GM19372 (cell line): ENCODE data around the gene LAMB3.
"Not testable (repeated sequence)": the region's sequence is repeated elsewhere in the genome, so short reads cannot be mapped to it uniquely, and the experiment has no call there.

Experiments used
- ATAC-seq: cut with Tn5 transposase; IDR thresholded peaks from one replicate; pipeline ENCODE4 v1.9.1; 2021; ENCODE audit warnings: mild to moderate bottlenecking, low read depth, moderate library complexity; ENCODE audit not compliant: unreplicated experiment

Gene LAMB3

DNA sequence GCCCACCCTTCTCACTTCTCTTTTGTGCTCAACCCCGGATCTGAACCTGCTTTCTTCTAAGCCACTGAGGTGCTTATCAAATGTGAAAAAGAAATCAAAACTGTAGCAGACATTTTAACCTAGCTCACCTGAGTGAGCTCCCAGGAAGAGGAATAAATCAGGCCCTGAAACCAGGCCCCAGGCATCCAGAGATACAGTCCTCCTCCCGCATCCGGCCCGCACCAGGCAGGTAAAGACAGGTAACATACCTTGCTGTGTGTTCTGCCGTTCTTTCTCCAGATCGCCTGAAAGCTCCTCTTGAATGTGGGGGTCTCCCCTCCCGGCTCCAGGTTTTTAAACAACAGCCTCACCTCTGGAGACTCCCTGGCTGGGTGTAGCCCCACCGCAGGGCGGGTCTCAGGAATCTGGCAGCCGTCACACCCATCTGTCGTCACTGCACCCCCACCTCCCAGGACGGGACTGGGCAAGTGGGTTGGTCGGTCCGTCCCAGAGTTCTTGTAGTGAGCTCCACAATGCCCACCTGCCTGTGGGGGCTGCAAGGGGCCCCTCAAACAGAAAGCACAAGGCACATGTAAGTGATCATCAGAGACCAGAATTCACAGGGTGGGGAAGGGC, at the start of gene LAMB3:
Gene LAMB3, minus strand, starts transcription at position 305 of the 615 bp plus-strand sequence. CDS start 1,481 bp downstream, outside the sequence.
- ATAC-seq: no peak

DNA sequence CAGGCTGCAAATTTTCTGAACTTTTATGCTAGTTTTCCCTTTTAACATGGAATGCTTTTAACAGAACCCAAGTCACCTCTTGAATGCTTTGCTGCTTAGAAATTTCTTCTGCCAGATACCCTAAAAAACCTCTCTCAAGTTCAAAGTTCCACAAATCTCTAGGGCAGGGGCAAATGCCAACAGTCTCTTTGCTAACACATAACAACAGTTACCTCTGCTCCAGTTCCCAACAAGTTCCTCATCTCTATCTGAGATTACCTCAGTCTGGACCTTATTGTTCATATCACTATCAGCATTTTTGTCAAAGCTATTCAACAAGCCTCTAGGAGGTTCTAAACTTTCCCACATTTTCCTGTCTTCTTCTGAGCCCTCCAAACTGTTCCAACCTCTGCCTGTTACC, 48.5 kb upstream of the LAMB3 start:
- not testable (repeated sequence) for ATAC-seq

DNA sequence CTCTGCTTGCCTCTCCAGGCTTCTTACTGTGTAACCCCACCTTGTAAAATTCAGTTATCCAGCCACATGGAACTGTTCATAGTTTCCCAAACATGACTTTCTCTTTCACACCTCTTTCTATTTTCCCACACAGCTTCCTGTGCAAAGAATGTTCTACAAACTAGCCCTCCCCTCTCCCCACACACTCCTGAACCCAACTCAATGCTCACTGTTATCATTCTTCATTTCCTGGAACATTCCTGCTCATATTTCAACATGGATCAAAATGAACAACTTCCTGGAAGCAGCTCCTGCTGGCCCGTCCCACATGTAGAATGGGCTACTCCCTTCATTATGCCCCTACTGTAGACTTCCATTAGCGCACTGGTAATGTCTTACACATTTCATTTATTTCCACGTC, 44.9 kb upstream of the LAMB3 start:
- no peak for ATAC-seq

DNA sequence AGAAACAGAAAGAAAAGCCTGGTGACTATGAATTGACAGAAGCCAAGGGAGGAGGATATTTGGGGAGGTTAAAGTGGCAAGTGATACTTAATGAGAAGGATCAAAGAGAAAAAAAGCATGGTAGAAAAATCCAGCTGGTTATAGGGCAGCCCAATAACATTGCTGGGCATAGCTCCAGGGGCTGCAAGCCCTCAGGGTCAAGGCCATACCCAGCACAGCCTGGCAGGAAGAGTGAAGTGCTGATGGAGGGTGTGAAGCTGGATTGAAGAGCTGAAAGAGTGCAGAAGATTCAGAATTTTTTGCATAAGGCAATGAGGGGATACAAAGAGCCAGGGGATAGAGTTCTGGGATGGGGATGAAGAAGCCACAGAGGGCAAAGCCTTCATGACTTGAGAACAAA, 44.4 kb upstream of the LAMB3 start:
- no peak for ATAC-seq

DNA sequence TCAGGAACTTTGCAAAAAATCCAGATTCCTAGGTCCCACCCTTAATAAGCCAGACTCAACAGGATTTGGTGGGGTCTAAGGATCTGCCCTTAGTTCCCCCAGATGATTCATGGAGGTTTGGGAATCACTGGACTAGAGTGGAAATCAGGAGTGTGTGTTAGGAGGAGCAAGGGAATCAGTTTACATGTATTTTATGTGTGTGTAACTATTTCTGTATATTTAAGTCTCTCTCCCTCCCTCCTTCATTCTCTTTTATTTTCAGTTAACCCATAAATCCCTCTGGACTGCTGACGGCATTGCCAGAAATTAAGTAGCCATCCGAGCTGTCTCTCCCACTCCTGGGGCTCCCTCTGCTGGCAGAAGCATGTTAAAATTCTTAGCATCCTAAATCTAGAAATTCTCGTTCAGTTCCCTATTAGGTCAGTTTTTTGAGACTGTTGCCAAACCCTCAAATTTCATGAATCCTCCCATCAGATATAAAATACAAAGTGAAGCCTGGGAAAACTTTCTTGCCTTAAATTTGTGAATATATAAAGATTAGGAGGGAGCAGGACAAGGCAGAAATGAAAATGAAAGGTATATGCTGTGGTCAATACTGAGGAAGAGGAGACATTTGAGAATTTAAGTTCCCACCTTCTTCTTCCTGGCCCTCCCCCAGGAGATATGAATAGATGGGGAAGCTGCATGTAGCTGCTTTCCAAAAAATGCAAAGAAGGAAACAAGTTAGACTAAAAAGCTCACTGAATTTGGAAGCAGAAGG, 40.7 kb upstream of the LAMB3 start:
- no peak for ATAC-seq

DNA sequence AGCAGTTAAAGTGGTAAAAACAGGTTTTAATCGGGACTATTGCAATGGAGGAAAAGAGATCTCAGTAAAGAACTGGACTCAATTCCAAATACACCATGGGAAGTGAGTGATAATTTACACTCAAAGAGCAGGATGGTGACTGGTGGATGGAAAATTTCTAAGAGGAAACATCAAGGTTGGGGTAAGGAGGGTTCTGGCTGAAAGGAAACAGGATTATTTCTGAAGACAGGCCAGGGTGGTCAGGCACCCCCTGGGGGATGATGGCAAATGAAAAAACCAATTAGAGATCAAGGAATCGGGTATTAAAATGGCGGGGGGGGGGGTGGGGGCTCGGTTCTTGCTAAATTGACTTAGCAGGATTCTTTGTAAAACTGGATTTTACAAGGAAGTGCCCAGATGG, 40.1 kb upstream of the LAMB3 start:
- ATAC-seq: no peak

DNA sequence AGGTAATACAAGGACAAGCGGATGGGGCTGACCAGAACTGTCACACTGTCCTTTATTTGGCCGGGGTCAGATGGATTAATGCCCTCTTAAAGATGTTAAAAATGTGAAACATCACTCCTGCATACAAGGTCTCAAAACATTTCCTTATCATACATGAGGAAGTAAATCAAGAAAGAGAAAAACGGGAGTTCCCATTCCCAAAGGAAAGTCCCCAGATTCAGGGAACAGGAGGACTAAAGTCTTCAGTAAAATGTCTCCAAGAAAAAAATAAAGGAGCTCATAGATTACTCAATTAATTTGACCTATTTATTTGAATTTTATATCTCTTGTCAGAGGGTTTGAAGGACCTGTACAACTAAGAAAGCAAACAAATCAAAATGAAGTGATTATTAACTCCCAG, 39.0 kb upstream of the LAMB3 start:
- no peak for ATAC-seq

DNA sequence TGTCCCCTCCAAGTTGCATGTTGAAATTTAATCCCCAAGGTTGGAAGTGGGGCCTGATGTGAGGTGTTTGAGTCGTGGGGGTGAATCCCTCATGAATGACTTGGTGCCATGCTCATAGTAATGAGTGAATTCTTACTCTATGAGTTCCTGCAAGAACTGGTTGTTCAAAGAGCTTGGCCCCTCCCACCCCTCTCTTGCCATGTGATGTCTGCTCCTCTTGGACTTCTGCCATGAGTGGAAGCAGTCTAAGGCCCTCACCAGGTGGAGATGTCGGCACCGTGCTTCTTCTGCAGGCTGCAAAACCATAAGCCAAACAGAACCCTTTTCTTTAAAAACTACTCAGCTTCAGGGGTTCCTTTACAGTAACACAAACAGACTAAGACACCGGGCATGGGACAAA, 37.3 kb upstream of the LAMB3 start:
- no peak for ATAC-seq

DNA sequence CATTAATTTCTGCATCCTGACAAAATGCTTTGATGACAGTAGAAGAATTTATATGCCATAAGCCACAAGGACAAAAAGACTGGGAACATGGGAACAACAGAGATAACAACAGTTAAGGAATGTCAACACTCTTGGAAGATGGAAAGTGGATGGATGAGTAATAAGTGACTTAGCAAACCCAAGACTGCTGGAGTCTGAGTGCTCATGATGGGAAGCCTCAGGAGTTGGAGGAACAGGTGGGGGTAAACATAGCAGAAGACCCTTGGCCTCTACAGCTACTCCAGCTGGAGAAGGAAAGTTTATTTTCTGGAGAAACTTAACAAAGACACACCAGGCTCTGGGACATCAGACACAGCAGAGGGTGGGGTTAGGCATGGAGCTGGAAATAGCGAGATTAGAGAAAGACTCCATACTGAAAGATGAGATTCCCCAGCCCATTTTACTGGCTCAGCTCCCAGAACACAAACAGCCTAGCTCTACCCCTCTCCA, 36.6 kb upstream of the LAMB3 start:
- ATAC-seq: no peak

DNA sequence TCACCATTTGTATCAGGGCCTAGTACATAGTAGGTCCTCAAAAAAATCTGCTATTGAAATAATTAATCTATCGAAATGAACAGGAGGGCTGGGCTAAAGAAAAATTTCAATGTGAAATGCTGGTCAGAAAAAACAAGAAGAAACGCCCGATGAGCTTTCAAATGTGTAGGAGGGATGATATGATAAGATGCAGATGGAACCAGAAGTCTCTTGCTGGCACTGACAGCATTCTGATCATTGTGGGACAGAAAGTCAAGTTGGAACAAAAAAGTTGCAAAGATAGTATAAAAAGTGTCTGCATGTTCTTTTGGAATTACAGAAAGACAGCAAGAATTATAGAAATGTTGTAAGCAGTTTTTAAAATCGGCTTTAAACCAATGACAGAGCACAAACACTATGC, 34.1 kb upstream of the LAMB3 start:
- no peak for ATAC-seq

DNA sequence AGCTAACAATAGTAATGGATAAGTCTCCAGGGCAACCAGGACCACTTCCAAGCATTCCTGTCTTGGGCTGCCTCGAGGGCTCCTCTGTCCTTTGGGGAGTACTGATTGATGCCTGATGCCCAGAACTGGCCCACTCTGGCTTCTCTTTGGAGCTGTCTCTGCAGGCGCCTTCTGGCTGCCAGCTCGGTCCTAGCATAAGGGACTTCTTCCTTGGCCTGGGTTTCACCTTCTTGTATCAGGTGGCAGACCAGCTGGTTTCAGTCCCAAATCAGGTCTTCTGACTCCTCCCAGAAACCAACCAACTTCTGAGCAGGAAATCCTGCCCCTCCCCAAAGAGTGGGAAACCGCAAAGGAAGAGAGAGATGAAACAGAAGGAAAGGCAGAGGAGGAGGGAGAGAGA, 33.6 kb upstream of the LAMB3 start:
- ATAC-seq: no peak

DNA sequence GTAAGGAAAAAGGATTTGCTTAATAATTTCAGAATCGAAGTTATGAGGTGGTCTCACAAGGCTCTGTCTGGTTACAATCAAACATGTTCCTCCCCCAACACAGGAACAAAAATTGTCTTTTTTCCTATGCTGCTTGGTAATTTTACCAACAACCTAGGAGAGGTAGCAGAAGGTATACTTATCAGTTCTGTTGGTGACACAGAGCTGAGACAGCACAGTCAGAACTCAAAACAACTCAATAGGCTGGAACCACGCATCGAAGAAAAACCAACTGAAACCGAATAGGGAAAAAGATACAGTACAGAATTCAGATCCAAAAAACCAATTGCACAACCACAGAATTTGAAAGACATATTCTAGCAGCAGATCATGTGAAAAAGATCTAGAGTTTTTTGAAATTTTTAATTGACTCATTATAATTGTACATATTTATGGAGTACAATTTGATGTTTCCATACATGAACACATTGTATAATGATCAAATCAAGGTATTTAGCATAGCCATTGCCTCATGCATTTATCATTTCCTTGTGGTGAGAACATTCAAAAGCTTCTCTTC, 26.8 kb upstream of the LAMB3 start:
- ATAC-seq: no peak

DNA sequence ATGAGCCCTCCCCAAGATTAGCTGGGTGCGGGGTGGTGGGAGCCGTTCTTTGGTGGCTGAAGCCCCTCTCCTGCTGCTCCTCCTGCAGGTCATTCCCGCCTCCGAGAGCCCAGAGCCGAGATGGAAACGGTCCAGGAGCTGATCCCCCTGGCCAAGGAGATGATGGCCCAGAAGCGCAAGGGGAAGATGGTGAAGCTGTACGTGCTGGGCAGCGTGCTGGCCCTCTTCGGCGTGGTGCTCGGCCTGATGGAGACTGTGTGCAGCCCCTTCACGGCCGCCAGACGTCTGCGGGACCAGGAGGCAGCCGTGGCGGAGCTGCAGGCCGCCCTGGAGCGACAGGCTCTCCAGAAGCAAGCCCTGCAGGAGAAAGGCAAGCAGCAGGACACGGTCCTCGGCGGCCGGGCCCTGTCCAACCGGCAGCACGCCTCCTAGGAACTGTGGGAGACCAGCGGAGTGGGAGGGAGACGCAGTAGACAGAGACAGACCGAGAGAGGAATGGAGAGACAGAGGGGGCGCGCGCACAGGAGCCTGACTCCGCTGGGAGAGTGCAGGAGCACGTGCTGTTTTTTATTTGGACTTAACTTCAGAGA, 23.4 kb upstream of the LAMB3 start:
- no peak for ATAC-seq

DNA sequence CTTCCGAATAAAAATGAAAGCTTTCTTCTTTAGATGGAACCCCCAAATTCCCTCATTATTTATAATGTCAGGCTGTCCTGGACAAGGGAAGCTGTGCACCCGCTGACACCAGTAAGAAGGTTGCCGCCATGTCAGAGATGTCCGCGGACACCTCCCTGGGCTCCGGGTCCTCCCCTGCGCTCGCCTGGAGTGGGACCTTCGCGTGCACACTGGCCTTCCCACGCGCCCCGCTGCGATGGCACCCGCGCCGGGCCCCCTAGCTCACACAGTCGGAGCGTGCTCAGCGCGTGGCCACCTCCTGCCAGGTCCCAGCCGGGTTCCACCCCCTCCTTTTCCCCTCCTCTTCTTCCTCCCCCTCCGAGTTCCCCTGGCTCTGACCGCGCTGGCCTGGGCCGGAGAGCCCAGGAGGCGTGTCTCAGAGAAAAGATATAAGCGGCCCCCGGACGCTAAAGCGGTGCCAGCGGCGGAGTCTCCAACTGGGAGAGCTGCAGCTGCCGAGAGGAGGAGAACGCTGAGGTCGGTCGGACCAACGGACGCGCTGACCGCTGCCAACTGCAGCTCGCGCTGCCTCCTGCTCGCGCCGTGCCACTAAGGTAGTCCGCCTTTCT, 22.8 kb upstream of the LAMB3 start, which contains the start of gene G0S2:
Gene G0S2, plus strand, starts transcription at position 456 of the 608 bp plus-strand sequence. CDS start 273 bp downstream, outside the sequence.
- ATAC-seq: no peak

DNA sequence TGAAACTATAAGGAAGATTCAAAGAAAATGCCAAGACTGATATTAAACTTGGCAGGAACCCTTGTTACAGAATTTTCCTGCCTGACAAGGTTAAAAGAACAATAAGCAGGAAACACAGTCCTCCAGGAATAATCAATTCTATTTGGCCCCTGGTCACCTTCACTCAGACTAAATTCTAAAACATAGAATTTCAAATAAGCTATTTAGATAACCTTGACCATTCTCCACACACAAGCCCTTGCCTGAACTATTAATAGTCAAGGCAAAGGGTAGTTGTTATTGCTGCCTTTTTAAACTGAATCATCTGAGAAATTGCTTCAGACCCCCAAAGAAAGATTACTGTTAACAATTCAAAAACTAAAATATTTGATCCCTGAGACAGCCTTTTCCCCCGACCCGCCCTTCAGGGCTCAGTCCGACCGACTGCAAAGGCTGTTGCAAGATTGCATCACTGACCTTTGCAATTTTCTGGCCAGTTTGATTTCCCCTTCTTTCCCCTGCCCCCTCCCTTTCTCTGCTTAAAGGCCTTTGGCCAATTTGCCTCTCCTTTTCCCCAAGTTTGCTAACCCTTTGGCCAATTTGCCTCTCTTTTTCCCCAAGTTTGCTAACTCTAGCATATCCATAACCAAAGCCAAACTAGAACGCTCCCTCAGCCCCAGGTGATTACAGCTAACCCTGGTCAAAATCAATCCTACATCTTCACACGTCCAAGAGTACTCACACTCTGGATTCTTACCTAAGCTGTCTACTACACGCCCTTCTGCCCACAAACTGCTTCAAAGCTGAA, 21.6 kb upstream of the LAMB3 start:
- no peak for ATAC-seq

DNA sequence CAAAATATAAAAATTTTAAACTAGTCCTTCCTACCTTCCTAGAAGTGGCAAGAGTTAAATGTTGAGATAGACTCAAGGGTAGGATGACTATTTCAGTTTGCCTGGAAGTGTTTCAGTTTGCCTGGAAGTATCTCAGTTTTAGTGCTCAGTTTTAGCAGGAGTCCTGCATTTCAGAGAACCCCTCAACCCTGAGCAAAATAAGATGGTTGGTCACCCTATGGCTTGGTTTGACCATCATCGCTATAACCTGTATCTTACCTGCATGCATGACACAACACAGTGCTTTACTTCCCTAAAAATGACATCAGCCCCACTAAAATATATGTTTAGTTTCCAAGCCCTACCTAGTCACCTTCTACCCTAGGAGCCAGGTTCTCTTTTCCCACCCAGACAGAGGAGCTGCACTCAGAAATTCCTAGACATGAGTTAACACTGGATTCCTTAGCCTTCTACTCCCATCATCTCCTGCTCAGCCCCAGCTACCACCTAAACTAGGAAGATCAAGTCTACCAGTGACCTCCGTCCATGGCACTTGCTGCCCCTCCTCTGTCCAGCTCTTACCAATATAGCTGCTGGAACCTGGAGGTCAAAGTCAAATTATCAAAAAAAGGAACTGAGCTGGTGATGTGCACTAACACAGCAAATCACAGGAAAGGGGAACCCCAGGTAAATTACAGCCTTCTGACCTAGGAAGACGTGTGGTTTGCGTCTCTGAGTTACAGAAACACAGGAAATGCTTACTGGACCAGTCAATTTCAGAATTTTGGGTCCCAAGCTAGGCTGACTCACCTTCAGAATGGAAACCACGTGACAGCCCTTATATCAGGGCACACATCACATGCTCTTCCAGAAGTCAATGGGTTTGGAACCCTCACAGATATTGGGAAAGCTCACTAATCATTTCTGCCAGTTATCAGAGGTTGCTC, 20.7 kb upstream of the LAMB3 start:
- peak; percentile 85 for ATAC-seq

DNA sequence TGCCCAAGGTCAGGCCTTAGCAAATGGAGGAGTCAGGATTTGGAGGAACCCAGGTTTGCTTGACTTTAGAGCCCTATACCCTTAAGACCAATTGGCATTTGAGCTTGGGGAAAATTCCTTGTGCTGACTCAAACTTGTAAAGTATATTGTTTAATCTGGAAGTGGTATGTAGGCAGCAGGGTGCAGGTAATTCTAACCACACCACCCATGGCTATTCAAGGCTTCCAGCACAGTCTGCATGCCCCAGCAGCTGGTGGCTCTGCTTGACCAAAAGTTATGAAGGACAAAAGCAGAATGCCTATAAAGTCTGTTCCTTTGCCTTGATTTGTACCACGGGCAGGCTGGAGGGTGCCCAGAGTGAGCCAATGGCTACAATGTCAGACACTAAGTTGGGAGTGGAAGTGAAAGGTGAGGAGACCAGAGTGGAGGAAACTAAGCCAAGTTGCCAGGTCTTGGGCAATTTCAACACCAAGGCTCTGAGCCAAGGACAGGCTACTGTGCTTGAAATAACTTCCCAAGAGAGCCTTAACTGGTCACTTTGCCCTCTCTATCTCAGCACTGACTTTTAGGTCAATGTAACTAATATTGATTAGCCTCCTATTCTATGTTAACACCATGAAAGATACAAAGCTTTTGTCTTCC, 18.3 kb upstream of the LAMB3 start:
- ATAC-seq: no peak

DNA sequence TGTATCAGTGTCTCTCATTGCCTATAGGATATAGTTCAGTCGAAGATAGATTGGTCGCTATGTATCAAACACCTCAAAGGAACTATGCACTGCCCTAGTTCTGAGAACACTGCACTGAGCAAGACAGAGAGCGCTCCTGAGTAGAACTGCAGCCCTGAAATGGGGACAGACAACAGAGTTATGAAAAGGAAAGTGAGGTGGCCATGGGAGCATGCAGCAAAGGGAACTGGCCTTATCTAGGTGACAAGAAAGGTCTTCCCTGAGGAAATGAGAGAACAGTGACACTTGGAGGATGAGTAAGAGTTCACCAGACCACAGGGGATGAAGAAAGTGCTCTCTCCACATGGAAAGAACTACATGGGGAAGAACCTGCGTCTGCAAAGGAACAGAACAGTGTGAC, 15.5 kb upstream of the LAMB3 start:
- no peak for ATAC-seq

DNA sequence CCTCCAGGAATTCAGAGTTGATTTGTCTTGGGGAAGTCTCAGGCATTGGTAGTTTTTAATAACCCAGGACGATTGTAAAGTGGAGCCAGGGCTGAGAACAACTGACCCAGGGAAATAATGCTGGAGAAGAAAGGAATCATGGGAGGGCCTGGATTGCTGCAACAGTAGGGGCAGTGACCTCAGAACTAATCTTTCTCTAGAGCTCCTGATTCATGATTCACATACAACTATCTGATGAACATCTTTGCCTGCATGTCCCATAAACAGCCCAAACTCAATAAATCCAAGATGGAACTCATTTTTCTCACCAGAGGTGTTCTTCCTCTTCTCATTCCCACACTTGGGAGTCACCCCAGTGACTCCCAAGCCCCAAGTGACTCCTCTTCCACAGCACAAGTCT, 14.9 kb upstream of the LAMB3 start:
- ATAC-seq: no peak
